NCI-H1092 (cell line): Measurements from ENCODE around the gene TBL3.

Experiments
- DNase-seq: peaks from one replicate; lab custom pipeline; 2025; lab: John Stamatoyannopoulos, UW

TBL3 gene

DNA sequence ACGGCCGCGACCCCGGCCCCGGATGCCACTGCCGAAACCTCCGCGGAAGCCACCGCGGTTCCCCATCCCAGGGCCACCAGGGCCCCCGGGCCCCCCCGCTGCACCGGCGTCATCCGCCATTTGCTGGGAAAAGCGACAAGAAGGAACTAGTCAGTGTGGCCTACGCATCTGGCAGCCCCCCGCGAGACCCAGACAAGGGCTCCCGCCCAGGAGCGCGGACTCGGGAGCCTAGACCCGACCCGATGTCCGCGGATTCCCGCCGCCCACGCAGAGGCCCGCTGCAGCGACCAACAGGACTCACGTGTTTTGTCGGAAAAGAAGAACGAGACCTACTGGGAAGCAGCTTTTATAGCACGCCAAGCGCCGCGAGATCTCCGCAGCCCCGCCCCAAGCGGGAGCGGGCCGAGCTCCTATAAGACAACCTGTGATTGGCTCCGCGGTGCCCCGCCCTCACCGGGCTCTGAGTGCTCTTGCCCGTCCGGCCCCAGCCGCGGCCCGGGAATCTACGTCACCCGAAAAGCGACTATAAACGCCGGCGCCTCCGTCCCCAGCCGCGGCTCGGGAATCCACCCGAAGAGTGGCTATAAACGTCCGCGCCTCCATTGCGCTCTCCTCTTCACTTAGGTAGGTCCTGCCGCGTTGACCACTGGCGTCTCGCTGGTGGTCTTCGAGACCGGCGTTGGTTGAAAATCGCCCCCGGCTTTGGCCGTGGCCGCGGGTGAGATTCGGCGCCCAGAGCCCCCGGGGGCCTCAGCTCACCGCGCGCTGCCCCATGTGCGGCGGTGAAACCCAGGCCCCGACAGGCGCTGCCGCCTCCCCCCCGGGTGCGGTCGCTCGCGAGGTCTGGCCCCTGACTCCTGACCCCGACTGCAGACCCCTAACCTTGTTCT is 7.1 kb upstream of the TBL3 start, which contains the start of gene RPS2:
TSS of gene RPS2 (minus strand) at position 321 of the 890 bp plus-strand sequence. CDS start at position 120, 201 bp downstream.
- DNase-seq = peak; percentile 99

DNA sequence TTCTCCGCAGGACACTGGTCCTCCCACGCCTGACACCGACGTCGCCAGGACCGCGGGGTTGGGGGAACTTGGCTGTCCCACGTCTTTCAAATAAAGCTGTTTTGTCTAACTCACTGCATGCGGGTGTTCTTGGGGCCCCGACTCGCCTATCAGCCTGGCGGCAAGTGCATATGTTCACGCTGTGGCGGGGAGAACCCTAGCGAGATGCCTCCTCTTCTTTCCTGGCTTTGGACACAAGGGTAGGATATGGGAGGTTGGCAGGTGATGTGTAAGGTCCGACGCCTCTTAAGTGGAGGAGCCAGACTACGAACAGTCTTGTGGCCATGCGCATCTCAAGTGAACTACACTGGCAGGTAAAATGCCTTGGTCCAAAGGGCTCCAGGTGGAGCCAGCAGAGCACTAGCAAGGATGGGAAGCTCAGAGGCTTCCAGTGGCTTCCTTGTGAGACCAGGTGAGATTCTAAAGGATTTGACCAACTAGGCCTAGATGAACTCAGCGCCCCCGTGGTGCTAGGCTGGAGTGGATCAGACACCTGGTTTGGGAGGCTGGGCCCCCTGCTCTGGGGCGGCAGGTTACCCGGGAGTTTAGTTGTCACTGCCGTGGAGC is 6.4 kb upstream of the TBL3 start:
- no peak for DNase-seq

DNA sequence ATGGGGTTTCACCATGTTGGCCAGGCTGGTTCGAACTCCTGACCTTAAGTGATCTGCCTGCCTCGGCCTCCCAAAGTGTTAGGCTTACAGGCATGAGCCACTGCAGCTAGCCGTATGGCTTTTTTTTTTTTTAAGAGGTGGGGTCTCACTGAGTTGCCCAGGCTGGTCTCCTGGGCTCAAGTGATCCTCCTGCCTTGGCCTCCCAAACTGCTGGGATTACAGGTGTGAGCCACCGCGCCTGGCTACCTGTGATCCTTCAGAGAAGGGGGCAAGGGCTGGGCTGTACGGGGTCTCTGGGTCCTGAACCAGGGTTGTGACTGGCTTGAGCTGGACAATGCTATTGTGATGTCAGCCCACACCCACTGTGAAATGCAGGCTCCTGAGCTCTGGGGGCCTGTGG is 5.4 kb upstream of the TBL3 start, which contains the start of gene RNF151:
TSS of gene RNF151 (plus strand) at position 397 of the 400 bp plus-strand sequence. CDS start 26 bp downstream, outside the sequence.
- DNase-seq = no peak

- DNase-seq = no peak
Measured at GRCh38 chr16:1968146-1968953, 3.5 kb upstream of the TBL3 start.

DNA sequence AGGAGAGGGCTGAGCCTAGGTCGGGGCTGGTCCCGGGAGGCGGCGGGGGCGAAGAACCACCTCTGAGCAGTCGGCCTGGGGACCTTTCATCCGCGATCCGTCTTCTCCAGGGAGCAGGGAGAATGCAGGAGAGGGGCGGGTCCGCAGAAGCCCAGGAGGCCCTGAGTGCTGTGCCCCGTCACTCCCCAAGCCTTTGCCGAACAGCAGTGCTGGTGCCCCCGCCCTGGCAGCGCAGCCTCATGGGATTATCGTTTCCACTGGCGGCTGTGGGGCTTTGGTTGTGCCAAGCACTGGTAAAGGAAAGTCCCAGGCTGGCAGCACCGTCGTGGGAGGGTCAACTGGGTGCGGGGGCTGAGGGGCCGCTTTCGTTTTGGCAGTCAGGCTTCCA is 631 bp downstream of the TBL3 start:
- DNase-seq = no peak

DNA sequence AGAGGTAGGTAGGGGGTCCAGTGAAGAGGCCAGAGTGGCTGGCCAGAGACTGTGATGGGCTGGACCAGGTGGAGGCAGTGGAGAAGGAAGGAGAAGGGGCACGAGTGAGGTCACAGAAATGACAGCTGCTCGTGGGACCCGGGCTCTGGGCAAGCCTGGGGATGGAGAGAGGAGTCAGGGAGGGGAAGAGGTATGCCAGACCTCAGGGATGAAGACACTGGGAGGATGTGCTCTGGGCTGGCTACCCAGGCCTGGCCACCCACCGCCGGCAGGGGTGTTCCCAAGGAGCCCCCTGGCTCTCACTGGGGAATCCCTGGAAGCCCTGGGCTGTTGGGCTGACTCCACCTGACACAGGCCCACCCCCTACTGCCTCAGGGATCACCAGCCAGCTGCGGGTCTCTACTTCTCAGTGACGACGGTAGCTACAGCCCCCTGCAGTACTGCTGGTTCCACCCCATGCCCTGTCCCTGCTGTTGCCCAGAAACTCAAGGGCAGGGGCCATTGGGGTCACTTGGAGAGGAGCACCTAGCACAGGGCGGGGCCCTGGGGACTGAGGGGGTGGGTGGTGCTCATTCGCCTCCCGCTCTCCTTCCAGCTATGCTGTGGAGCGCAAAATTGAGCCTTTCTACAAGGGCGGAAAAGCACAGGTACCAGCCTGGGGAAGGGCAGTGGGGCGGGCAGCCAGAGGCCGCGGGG is 1.8 kb downstream of the TBL3 start:
- DNase-seq = no peak

DNA sequence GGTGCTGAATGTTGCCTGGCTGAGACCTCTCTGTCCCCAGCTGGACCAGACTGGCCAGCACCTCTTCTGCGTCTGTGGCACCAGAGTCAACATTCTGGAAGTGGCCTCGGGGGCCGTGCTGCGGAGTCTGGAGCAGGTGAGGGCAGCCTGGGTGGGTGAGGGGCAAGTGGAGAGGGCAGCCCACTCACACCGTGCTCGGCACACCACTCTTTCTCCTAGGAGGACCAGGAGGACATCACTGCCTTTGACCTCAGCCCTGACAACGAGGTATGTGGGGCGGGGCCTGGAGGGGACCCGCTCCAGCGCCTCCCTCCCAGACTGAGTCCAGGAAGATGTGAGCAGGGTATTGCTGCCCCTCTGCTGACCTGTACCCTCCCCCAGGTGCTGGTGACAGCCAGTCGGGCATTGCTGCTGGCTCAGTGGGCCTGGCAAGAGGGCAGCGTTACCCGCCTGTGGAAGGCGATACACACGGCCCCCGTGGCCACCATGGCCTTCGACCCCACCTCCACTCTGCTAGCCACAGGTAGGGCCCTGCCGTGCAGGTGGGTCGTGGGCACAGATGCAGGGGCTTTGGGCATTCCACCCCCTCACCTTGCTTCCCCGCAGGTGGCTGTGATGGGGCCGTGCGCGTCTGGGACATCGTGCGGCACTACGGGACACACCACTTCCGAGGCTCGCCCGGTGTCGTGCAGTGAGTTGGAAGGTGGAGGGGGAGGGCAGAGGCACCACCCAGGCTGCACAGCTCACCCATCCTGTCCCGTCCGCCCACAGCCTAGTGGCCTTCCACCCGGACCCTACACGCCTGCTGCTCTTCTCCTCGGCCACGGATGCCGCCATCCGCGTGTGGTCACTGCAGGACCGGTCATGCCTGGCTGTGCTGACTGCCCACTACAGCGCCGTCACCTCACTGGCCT is 2.6 kb downstream of the TBL3 start:
- DNase-seq = no peak

DNA sequence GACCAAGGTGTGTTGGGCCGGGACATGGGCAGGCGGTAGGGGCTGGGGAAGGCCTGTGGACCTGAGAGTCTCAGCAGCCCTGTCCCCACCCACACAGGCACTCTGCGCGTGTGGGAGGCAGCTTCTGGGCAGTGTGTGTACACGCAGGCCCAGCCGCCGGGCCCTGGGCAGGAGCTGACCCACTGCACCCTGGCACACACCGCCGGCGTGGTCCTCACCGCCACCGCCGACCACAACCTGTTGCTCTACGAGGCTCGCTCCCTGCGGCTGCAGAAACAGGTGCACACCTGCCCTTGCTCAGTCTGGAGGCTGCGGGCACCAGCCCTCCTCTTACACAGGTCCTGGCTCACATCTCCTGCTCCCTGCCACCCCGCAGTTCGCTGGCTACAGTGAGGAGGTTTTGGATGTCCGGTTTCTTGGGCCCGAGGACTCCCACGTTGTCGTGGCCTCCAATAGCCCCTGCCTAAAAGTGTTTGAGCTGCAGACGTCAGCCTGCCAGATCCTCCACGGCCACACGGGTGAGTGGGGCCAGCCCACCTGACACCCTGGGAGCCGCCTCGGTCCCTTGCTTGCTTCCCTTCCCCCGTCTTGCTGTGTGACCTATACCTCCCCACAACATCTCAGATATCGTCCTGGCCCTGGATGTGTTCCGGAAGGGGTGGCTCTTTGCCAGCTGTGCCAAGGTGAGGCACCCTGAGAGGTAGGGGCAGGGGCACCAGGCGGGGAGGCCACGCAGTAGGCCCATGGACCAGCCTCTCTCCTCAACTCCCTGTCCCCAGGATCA is 3.8 kb downstream of the TBL3 start:
- no peak for DNase-seq

DNA sequence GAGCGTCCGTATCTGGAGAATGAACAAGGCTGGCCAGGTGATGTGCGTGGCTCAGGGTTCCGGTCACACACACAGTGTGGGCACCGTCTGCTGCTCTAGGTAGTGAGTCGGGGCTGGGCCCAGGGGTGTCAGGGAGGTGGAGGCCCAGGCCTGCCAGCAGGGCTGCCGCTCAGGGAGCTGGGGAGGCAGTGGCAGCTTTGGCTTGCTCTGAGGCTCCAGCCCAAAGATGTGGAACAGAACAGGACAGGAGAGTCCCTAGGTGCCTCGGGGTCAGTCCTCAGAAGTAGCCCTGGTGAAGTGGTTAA is 4.3 kb downstream of the TBL3 start:
- DNase-seq = no peak

DNA sequence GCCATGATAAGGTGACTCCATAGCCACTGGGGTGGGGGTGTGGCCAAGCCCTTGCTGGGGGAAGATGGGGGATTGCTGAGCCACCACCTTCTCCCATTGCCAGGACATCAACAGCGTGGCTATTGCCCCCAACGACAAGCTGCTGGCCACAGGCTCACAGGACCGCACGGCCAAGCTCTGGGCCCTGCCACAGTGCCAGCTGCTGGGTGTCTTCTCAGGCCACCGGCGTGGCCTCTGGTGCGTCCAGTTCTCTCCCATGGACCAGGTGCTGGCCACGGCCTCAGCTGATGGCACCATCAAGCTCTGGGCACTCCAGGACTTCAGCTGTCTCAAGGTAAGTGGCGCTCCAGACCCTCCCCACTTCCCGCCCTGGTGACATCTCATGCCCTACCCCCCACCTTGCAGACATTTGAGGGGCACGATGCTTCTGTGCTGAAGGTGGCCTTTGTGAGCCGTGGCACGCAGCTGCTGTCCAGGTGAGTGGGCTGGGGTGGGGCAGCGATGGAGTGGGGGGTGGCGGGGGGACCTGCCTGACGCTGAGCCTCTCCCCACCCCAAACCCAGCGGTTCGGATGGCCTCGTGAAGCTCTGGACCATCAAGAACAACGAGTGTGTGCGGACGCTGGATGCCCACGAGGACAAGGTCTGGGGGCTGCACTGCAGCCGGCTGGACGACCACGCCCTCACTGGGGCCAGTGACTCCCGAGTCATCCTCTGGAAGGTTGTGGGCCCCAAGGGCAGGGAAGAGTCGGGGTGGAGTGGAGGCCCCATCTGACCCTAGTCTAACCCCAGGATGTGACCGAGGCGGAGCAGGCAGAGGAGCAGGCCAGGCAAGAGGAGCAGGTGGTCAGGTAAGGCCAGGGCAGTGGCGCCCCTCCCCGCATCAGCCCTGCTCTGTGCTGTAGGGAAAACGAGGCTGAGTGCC is 5.4 kb downstream of the TBL3 start:
- no peak for DNase-seq

GRCh38 chr16:1977875-1978268 is 6.0 kb downstream of the TBL3 start:
- DNase-seq = no peak

GRCh38 chr16:1978476-1979120 is 6.7 kb downstream of the TBL3 start:
- DNase-seq = no peak

GRCh38 chr16:1979271-1980029 is 7.6 kb downstream of the TBL3 start:
- no peak for DNase-seq

- DNase-seq = no peak
Measured at GRCh38 chr16:1980030-1980769, 8.3 kb downstream of the TBL3 start.

DNA sequence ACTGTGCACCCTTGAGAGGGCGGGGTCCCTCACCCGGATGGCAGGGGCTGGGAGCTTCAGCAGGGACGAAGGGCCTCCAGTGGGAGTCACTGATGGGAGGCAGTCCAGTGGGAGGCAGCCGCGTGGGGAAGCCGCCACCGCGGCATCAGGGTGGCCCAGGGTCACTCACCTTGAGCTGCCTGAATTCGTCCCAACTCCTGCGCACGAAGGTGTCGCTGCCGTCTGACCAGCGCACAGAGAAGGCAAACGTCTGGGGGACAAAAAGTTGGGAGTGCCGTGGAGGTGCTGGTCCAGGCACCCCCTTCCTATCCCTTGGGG is 8.9 kb downstream of the TBL3 start:
- no peak for DNase-seq

DNA sequence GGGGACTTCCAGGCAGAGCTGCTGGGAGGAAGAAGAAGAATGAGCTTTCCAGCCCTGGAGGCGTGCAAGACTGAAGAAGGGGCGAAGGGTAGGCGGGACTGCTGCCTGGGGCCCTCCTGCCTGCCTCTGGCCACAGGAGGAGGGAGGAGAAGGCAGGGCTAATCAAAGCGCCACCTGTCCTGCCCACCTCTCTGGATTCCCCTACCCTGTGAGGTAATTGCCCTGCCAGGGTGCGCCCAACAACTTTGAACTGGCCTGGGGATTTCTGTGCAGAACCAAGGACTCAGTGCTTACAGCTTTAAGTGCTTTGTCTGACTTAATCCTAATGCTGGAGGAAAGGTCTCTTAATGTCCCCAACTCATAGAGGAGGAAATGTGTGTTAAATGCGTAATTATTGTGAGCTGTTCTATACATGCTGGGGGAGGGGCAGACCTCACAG is 9.6 kb downstream of the TBL3 start, which contains the start of gene NOXO1:
TSS of gene NOXO1 (minus strand) at position 72 of the 439 bp plus-strand sequence. CDS start 290 bp downstream, outside the sequence.
- no peak for DNase-seq

DNA sequence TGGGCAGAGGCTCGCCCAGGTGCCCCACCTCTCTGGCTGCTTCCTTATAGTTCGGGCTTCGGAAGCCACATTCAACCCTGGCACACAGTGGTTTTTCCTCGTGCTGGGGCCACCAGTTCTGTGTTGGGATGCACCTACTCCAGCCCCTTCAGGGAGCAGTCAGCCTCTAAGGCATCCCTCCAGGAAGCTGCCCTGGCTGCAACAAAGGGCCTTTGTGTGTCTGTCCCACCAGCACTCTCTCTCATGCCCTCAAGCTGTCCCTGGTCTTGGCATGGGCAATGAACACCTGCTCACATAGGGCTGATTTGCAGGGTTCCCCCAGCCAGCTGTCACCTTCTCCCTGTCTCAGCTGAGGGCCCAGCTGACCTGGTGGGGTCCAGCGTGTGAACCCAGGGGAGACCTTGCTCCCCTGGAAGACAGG is 10.2 kb downstream of the TBL3 start:
- peak; percentile 41 for DNase-seq
